Neural cell (in vitro differentiated cells): ENCODE data around the gene EPB41L5.

Experiments used
- CTCF ChIP-seq: fragments of 450-650 bp; IDR thresholded peaks from 2 replicates; pipeline ENCODE4 v1.5.1; 2014; ENCODE audit warnings: antibody characterized with exemption, mild to moderate bottlenecking, moderate library complexity; ENCODE audit not compliant: poor library complexity, severe bottlenecking
- EP300 ChIP-seq: fragments of 450-650 bp; conservative IDR thresholded peaks from 2 replicates; pipeline ENCODE4 v1.6.1; 2014; ENCODE audit warnings: antibody characterized with exemption, mild to moderate bottlenecking, moderate library complexity; ENCODE audit not compliant: poor library complexity, severe bottlenecking
- MXI1 ChIP-seq: fragments of 450-650 bp; conservative IDR thresholded peaks from 2 replicates; pipeline ENCODE4 v1.6.1; 2014; ENCODE audit warnings: antibody characterized with exemption, mild to moderate bottlenecking; ENCODE audit not compliant: poor library complexity, severe bottlenecking
- POLR2AphosphoS5 ChIP-seq: IDR thresholded peaks from 2 replicates; pipeline ENCODE4 v1.6.1; 2012
- RAD21 ChIP-seq: fragments of 450-650 bp; conservative IDR thresholded peaks from 2 replicates; pipeline ENCODE4 v1.6.1; 2014; ENCODE audit warnings: antibody characterized with exemption, mild to moderate bottlenecking, moderate library complexity
- REST ChIP-seq: IDR thresholded peaks from 2 replicates; pipeline ENCODE4 v1.6.1; 2012; ENCODE audit warnings: borderline replicate concordance
- SMC3 ChIP-seq: fragments of 450-650 bp; conservative IDR thresholded peaks from 2 replicates; pipeline ENCODE4 v1.6.1; 2014; ENCODE audit warnings: antibody characterized with exemption, mild to moderate bottlenecking, moderate library complexity; ENCODE audit not compliant: poor library complexity
- TAF1 ChIP-seq: IDR thresholded peaks from 2 replicates; pipeline ENCODE4 v1.6.1; 2012; ENCODE audit warnings: low read depth

GRCh38 chr2:120123090-120123489 is 110.2 kb downstream of the EPB41L5 start:
- TF ChIP-seq POLR2AphosphoS5: no peak
- TF ChIP-seq CTCF: no peak
- no peak for TF ChIP-seq TAF1
- TF ChIP-seq RAD21: no peak
- TF ChIP-seq REST: no peak
- no peak for TF ChIP-seq MXI1
- no peak for TF ChIP-seq EP300
- no peak for TF ChIP-seq SMC3
